GM12801 (cell line): Measurements from ENCODE around the gene UBXN10.

Experiments used
- TF ChIP-seq, protein P1 (sequence below): IDR thresholded peaks from one replicate; pipeline ENCODE4 v1.5.1; 2011; ENCODE audit warnings: control low read depth; ENCODE audit not compliant: insufficient read length; ENCODE audit errors: extremely low read depth

The UBXN10 gene

DNA sequence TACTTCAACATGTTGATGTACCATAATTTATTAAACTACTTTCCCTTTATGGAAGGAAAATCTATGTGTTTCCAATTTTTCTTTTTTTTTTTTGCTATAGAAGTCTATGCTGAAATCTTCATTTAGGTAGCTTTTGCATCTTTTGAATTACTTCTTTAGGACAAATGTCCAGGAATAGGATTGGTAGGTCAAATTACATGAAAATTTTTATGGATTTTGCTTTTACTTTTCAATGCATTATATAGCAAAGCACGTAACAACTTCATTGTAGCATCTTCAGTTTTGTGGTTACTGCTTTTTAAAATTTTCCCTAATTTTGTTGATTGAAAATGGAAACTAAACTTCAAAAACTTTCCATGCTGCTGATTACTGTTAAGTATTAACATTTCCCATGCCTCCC lies 12.4 kb downstream of the UBXN10 start:
- TF ChIP-seq, protein P1, sequence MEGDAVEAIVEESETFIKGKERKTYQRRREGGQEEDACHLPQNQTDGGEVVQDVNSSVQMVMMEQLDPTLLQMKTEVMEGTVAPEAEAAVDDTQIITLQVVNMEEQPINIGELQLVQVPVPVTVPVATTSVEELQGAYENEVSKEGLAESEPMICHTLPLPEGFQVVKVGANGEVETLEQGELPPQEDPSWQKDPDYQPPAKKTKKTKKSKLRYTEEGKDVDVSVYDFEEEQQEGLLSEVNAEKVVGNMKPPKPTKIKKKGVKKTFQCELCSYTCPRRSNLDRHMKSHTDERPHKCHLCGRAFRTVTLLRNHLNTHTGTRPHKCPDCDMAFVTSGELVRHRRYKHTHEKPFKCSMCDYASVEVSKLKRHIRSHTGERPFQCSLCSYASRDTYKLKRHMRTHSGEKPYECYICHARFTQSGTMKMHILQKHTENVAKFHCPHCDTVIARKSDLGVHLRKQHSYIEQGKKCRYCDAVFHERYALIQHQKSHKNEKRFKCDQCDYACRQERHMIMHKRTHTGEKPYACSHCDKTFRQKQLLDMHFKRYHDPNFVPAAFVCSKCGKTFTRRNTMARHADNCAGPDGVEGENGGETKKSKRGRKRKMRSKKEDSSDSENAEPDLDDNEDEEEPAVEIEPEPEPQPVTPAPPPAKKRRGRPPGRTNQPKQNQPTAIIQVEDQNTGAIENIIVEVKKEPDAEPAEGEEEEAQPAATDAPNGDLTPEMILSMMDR, result no peak

DNA sequence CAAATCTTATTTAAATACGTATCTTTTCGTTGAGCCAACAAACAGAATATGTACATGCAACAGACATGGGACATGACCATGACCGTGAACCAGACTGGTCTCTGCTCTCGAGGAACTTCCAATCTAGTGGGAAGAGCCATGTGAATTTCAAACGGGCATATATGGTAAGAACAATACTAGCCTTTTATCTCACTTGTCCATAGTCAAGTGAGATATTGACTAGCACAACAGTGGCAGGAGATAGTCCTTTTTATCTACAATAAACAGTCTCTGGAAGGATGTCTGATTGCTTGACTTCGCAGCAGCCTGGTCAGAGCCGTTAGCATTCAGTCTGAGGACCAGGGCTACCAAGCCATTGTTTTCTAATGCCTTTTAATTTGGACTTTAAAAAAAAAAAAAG lies 13.0 kb downstream of the UBXN10 start:
- TF ChIP-seq, protein P1, result no peak

DNA sequence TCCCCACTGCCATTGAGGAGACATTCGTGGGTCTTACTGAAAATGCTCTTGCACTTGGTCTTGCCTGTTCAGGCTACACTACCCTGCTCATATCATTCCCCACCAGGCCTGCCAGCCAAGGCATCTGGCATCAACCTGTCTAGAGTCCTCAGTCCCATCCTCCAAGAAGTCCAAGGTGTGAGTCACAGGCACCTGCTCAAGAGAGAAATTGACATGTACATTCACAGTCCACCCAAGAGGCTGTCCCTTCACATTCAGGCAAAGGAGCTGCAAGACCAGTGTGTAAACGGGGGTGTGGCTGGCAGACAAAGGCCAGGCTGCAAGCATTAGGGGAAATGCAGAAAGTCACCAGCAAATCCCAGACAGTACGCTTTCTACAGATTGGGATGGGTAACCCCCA lies 13.5 kb downstream of the UBXN10 start:
- TF ChIP-seq, protein P1, result no peak

DNA sequence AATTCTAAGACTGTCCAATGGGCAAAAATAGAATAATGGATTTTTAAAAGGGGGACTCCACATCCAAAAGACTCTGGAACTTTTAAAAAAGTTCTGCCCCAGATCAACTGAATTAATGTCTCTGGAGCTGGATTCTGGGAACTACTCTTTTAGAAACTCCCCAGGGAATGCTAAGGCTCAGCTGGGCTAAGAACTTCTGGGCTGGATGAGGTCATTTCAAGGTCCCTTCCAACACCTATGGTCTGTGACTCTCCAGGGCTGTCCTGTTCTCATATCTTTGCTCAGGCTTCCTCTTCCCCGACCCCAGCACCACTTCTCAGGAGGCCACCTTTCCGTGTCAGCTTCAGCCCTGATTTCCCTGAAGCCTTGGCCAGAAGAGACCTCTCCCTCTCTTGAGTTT lies 13.9 kb downstream of the UBXN10 start:
- TF ChIP-seq, protein P1, result no peak

DNA sequence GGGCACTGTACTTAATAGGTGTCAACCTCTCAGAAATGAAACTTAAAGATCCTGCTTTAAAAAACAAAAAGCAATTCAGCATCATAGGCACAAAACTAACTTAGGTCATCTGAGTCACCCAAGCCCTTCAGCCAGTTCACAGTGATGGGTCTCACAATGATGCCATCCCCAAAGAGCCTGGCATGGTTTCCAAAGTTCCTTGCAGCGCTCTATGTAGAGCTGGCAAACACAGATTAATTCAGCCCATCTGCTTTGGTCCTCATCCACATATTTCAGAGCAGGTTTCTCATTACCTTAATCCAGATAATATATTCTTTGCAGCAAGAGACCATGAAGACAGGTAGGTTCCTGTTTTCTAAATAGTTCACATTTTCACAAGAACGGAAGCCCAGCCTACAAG lies 15.1 kb downstream of the UBXN10 start:
- TF ChIP-seq, protein P1, result no peak

DNA sequence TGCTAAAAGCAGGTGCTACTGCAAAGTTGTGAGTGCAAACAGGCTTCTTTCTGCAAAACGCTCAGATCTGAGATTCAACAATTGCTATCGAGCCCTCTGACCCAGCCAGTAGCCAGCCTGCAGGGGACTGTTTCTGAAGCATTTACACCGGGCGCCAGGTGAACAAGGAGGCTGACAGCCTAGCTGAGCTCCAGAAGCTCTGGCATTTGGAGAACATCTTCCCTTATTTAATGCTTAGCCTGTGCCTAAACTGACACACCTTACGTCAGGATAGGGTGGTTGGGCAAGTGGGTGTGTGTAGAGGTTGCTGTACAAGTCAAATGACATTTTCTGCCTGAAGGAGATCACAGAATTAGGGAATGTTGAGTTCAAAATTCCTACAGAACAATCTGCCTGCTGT lies 16.3 kb downstream of the UBXN10 start:
- TF ChIP-seq, protein P1, result no peak

DNA sequence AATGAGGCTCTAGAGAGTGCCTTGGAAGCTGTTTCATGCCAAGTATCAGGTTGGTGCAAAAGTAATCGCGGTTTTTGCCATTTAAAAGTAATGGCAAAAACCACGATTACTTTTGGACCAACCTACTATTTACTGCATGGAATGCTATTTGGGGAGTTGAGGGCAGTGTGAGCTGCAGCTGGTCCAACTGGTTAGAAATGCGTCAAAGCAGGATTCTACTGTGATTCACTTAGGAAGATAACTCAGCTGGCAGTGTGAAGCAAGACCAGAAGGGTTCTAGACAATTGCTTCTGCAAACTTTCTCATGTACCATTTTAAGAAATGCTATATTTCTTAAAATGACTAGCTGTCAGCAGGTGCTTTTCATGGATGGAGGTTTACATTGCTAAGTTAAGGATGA lies 21.6 kb downstream of the UBXN10 start:
- TF ChIP-seq, protein P1, result no peak

DNA sequence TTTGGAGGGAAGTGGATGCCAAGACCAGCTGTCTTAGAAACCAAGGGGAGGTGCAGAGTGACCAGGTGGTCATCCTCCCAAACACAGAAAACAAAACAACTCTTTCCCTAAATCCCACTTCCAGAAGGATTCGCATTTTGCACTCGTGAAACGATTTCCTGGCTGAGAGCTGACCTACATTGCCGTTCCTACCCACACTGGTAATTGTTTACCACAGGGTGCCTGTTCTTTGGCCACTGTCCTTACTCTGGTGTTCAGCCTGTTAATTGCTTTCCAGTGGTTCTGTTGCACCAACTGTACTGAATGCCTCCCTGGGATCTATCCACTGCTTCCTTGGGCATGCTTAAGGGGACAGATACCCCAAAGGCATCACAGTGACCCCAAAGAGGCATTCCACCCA lies 23.6 kb downstream of the UBXN10 start:
- TF ChIP-seq, protein P1, result no peak
